ENCODE measurements around the gene SIGLEC1.

GRCh38 chr20:3687655-3688054 is 24.7 kb downstream of the SIGLEC1 start:
- TF ChIP-seq POLR2AphosphoS5 (IDR thresholded peaks at IDR 0.05; ENCODE audit: borderline replicate concordance, low read depth, low read length) = no peak
- TF ChIP-seq EZH2 (IDR thresholded peaks at IDR 0.05) = no peak
- TF ChIP-seq FOXP2 (optimal IDR thresholded peaks at IDR 0.05; ENCODE audit: control extremely low read depth, extremely low read length, insufficient read depth) = no peak

All from SK-N-MC (cell line).